OCI-LY3 (cell line): Measurements from ENCODE around the gene ARFRP1.
A peak's percentile ranks its signal among the peaks of the same experiment; 100 is the strongest.

ENCODE experiments used
- H2AFZ ChIP-seq: fragments of 200-600, 300-600 bp; shearing (Covaris generic); 2 replicates; pipeline ENCODE4 v1.6.0; 2014; ENCODE audit warnings: antibody characterized with exemption, low read depth, low read length
- H3K27ac ChIP-seq: fragments of 200-600, 300-600 bp; sonication (generic); 2 replicates; pipeline ENCODE4 v1.5.1; 2014; ENCODE audit warnings: mild to moderate bottlenecking, low read length, moderate library complexity, mixed read lengths
- H3K27me3 ChIP-seq: fragments of 200-600, 300-600 bp; sonication (generic); 2 replicates; pipeline ENCODE4 v1.6.1; 2014; ENCODE audit warnings: low read depth, low read length, mixed read lengths
- H3K36me3 ChIP-seq: fragments of 200-600, 300-600 bp; sonication (generic); replicated peaks from 2 replicates; pipeline ENCODE3; 2014; ENCODE audit warnings: low read depth, low read length, mixed read lengths
- H3K4me1 ChIP-seq: fragments of 300-600, 200-600 bp; sonication (generic); 2 replicates; pipeline ENCODE4 v1.6.1; 2014; ENCODE audit warnings: low read length, mixed read lengths
- H3K4me2 ChIP-seq: fragments of 200-600, 300-600 bp; sonication (generic); 2 replicates; pipeline ENCODE4 v1.6.1; 2014; ENCODE audit warnings: low read length, mixed read lengths
- H3K4me3 ChIP-seq: fragments of 300-600, 200-600 bp; sonication (generic); 2 replicates; pipeline ENCODE4 v1.5.1; 2014; ENCODE audit warnings: antibody characterized with exemption, mild to moderate bottlenecking, low read length, moderate library complexity
- H3K79me2 ChIP-seq: fragments of 300-600, 200-600 bp; shearing (Covaris generic); 2 replicates; pipeline ENCODE4 v1.6.1; 2014; ENCODE audit warnings: mild to moderate bottlenecking, low read length, mixed read lengths
- H3K9ac ChIP-seq: fragments of 300-600, 200-600 bp; shearing (Covaris generic); 2 replicates; pipeline ENCODE4 v1.6.0; 2014; ENCODE audit warnings: mild to moderate bottlenecking, low read length, moderate library complexity
- H3K9me3 ChIP-seq: fragments of 200-600, 300-600 bp; shearing (Covaris generic); 2 replicates; pipeline ENCODE4 v1.6.1; 2014; ENCODE audit warnings: low read length, mixed read lengths; ENCODE audit not compliant: insufficient read depth
- H4K20me1 ChIP-seq: fragments of 200-600, 300-600 bp; sonication (generic); 2 replicates; pipeline ENCODE4 v1.6.1; 2016; ENCODE audit warnings: low read length, mixed read lengths; ENCODE audit not compliant: insufficient read depth
- CTCF ChIP-seq: fragments of 200-600, 300-600 bp; sonication (generic); IDR thresholded peaks from 2 replicates; pipeline ENCODE4 v1.5.1; 2014; ENCODE audit warnings: antibody characterized with exemption, low read length, low read depth
- EZH2phosphoT487 ChIP-seq: fragments of 200-600 bp; shearing (Covaris generic); IDR thresholded peaks from 2 replicates; pipeline ENCODE4 v1.6.1; 2018; ENCODE audit warnings: antibody characterized with exemption, mixed run types, low read depth

ARFRP1 gene

DNA sequence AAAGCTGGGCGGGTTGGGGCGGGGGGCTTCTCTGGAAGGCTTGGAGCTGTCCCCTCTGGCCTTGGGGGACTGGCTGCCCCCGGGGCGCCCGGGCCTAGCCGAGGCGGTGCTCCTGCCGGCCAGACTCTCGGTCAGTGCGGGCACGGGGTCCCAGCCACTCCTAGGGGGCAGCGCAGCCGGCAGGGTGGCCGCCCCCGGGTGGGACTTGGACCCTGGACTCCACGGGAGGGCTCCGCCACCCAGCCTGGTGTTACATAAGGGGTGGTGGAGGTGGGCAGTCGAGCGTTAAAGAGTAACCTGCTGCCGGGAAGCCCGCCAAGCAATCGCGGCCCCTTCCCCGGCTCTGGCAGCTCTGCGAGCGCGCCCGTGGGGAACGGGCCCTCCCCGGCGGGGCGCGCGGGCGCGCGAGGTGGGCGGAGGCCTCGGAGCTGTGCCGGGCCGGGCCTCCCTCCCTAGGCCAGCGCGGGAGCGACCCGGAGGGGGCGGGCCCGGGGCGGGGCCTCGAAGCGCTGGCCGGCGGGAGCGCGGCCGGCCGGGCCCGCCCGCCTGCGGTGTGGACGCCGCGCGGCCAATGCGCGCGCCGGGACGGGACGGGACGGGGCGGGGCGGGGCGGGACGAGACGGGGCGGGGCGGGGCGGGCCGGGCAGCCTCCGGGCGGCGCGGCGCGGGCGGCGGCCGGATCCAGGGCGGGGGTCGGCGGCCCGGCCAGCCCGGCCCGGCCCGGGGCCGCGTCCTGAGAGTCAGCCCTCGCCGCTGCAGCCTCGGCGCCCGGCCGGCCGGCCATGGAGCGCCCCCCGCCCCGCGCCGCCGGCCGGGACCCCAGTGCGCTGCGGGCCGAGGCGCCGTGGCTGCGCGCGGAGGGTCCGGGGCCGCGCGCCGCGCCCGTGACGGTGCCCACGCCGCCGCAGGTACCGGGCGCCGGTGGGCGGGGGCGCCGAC lies 31.6 kb upstream of the ARFRP1 start, which contains the start of gene SLC2A4RG:
SLC2A4RG (plus strand) TSS at position 647 of the 940 bp plus-strand sequence; CDS start at position 784, 137 bp downstream.
- Histone ChIP-seq H2AFZ (no peak within 1 kb of the TSS), H3K4me3 (peak within 1 kb of the TSS; percentile 89), H3K27ac (peak within 1 kb of the TSS; percentile 45), H3K79me2 (no peaks in the 10 kb centered on the region), H3K36me3 (peaks cover 17% of the 10 kb centered on the region), H3K4me1 (peaks cover 36% of the 10 kb centered on the region), H3K9me3 (no peaks in the 10 kb centered on the region), H3K27me3 (no peaks in the 10 kb centered on the region), H4K20me1 (no peaks in the 10 kb centered on the region), H3K9ac (peak within 1 kb of the TSS; percentile 76), H3K4me2 (peak within 1 kb of the TSS; percentile 91)
- no peak for TF ChIP-seq EZH2phosphoT487
- TF ChIP-seq CTCF, result no peak

DNA sequence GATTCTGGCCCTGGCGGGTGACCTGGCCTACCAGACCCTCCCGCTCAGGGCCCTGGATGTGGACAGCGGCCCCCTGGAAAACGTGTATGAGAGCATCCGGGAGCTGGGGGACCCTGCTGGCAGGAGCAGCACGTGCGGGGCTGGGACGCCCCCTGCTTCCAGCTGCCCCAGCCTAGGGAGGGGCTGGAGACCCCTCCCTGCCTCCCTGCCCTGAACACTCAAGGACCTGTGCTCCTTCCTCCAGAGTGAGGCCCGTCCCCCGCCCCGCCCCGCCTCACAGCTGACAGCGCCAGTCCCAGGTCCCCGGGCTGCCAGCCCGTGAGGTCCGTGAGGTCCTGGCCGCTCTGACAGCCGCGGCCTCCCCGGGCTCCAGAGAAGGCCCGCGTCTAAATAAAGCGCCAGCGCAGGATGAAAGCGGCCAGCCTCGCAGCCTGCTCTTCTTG lies 30.9 kb upstream of the ARFRP1 start:
- H3K4me3 ChIP-seq, result peak overlapping the region; percentile 78
- peak overlapping the region; percentile 76 for H3K9ac ChIP-seq
- H3K27me3 ChIP-seq, result no peaks in the 10 kb centered on the region
- peaks cover 16% of the 10 kb centered on the region for H3K36me3 ChIP-seq
- no peaks in the 10 kb centered on the region for H4K20me1 ChIP-seq
- H3K79me2 ChIP-seq, result no peaks in the 10 kb centered on the region
- peaks cover 36% of the 10 kb centered on the region for H3K4me1 ChIP-seq
- H3K4me2 ChIP-seq, result peak overlapping the region; percentile 91
- TF ChIP-seq EZH2phosphoT487 (no peak), CTCF (no peak)
- H3K9me3 ChIP-seq, result no peaks in the 10 kb centered on the region
- H3K27ac ChIP-seq, result peak overlapping the region; percentile 45; the same call in 1 of the 2 replicates
- H2AFZ ChIP-seq, result no peak overlapping the region

- peak overlapping the region; percentile 77; the same call in 1 of the 2 replicates for H3K9ac ChIP-seq
- H3K79me2 ChIP-seq, result no peaks in the 10 kb centered on the region
- no peak for TF ChIP-seq EZH2phosphoT487
- no peak for TF ChIP-seq CTCF
- no peaks in the 10 kb centered on the region for H3K27me3 ChIP-seq
- peaks cover 10% of the 10 kb centered on the region for H3K36me3 ChIP-seq
- no peaks in the 10 kb centered on the region for H3K9me3 ChIP-seq
- H4K20me1 ChIP-seq, result no peaks in the 10 kb centered on the region
- no peak overlapping the region for H2AFZ ChIP-seq
- H3K4me3 ChIP-seq, result peak overlapping the region; percentile 78
- peak overlapping the region; percentile 91 for H3K4me2 ChIP-seq
- H3K27ac ChIP-seq, result peak overlapping the region; percentile 79
- peaks cover 36% of the 10 kb centered on the region for H3K4me1 ChIP-seq
Observed at GRCh38 chr20:63737945-63738686, 30.3 kb upstream of the ARFRP1 start.

- TF ChIP-seq CTCF (no peak), EZH2phosphoT487 (no peak)
- H3K9me3 ChIP-seq, result no peaks in the 10 kb centered on the region
- H3K4me2 ChIP-seq, result peak overlapping the region; percentile 91
- no peaks in the 10 kb centered on the region for H4K20me1 ChIP-seq
- no peaks in the 10 kb centered on the region for H3K27me3 ChIP-seq
- H2AFZ ChIP-seq, result no peak overlapping the region
- H3K4me3 ChIP-seq, result peak overlapping the region; percentile 78
- H3K9ac ChIP-seq, result peak overlapping the region; percentile 77
- peaks cover 12% of the 10 kb centered on the region for H3K36me3 ChIP-seq
- peak overlapping the region; percentile 79 for H3K27ac ChIP-seq
- no peaks in the 10 kb centered on the region for H3K79me2 ChIP-seq
- peaks cover 36% of the 10 kb centered on the region for H3K4me1 ChIP-seq
Observed at GRCh38 chr20:63737695-63737944, 29.8 kb upstream of the ARFRP1 start.
